Stimulated activated naive CD8-positive, alpha-beta T cell treated with anti-CD3 and anti-CD28 coated beads, Interleukin-15, Interleukin-2, amounts not matched to agents 100 U/mL and 50 U/mL, for 24 hours (primary cell): ENCODE results near the gene URB2.
"Not testable (repeated sequence)": the region's sequence is repeated elsewhere in the genome, so short reads cannot be mapped to it uniquely, and the experiment has no call there.

Source experiments
- ATAC-seq: fragments of 150-1000 bp; cut with Tn5 transposase; one replicate; pipeline ENCODE4 v1.10.0; 2021
- DNase-seq: peaks from one replicate; pipeline ENCODE4 v3.0.0; 2021

The URB2 gene

DNA sequence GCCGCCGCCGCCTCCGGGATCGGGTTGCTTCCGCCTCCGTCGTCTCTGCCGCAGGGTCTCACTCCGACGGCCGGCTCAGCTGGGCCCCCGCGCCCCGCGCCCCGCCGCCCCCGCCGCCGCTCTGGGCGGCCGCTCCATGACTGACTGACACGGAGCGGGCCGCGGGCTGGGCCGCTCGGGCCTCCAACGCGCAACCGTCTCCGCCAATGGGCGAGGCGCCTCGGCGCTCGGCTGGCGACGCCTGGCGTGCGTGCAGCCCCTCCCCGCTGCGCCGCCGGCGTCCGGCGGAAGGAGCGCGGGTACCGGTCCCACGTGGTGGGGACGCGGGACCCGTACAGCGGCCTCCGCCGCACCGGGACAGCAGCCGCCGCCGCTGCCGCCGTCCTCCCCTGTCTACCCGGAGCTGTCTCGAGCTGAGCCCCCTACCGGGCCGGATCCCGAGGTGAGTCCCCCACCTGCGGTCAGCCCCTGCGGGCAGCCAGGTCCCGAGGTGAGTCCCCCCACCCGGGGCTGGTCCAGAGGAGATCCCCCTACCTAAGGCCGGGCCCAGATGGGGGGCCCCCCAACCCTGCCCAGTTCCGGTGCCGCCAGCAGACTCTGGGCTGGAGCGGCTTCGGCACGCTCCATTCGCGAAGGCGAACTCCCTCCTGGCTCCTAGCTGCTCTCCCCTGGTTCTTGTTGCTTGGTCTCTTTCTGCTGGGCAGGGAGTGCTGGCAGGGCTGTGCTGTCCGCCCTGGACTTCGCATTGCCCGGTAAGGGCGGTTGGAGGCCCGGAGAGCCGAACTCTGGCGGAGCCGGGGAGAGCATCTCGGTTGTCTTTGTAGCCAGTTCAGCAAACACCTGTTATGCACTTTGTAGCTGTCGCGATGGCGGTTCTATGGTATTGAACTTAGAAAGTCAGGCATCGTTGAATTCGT, at the start of gene URB2, which contains the start of gene TAF5L:
Gene URB2 (plus strand): TSS at position 333 of the 917 bp plus-strand sequence. CDS start 1,387 bp downstream, outside the sequence.
Gene TAF5L (minus strand): TSS at position 208 of the 917 bp plus-strand sequence. CDS start 11,640 bp downstream, outside the sequence.
- DNase-seq: peak; percentile 89
- peak; percentile 95 for ATAC-seq

DNA sequence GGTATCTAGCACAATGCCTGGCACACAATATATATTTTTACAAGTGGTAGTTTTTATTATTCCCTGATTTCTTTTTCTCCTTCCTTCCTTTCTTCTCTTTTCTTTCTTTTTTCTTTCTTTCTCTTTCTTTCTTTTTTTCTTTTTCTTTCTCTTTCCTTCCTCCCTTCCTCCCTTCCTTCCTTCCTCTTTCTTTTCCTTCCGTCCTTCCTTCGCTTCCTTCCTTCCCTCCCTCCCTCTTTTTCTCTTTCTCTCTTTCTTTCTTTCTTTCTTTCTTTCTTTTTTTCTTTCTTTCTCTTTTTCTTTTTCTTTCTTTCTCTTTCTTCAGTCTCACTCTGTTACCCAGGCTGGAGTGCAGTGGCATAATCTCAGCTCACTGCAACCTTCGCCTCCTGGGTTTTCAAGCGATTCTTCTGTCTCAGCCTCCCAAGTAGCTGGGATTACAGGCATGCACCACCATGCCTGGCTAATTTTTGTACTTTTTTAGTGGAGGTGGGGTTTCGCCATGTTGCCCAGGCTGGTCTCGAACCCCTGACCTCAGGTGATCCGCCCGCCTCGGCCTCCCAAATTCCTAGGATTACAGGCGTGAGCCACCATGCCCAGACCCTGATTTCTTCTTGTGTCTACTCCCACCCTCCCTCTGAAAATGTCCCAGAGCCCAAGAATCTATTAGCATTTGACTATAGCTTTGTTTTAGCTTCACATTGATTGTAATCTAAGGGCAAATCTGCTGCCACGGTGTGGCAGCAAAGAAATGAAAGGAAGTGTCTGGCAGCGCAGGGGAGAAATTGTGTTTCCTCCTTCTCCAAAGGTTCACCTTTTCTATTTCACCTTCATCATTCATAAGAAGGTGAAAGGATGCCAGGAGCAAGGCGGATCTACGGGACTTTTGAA, 47.6 kb upstream of the URB2 start:
- DNase-seq: no peak
- no peak for ATAC-seq

- DNase-seq (no peak), ATAC-seq (no peak)
Measured at GRCh38 chr1:229579059-229579673, 46.9 kb upstream of the URB2 start.

GRCh38 chr1:229581485-229581884, 44.6 kb upstream of the URB2 start:
- no peak for ATAC-seq
- DNase-seq: no peak

GRCh38 chr1:229582011-229582694, 43.9 kb upstream of the URB2 start:
- DNase-seq (no peak), ATAC-seq (no peak)

GRCh38 chr1:229582715-229583114, 43.3 kb upstream of the URB2 start:
- ATAC-seq (no peak), DNase-seq (no peak)

DNA sequence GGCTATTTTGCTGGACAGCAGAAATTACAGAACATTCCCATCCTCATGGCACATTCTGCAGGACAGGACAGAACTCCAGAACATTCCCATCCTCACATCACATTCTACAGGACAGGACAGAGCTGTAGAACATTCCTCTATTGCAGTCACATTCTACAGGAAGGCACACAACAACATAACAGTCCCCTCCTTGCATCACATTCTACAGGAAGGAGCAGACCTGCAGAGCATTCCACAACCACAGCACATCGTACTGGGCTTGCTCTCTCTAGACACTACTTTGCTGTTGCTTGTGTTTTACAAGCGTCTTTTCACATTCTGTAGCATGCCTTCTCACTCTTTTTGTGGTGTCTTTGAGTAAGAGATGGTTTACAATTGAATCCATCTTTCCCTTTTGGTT, 40.7 kb upstream of the URB2 start:
- ATAC-seq (no peak), DNase-seq (no peak)

- ATAC-seq: no peak
- DNase-seq: no peak
Measured at GRCh38 chr1:229590119-229590518, 35.9 kb upstream of the URB2 start.

GRCh38 chr1:229593800-229594199, 32.2 kb upstream of the URB2 start:
- DNase-seq (no peak), ATAC-seq (no peak)

DNA sequence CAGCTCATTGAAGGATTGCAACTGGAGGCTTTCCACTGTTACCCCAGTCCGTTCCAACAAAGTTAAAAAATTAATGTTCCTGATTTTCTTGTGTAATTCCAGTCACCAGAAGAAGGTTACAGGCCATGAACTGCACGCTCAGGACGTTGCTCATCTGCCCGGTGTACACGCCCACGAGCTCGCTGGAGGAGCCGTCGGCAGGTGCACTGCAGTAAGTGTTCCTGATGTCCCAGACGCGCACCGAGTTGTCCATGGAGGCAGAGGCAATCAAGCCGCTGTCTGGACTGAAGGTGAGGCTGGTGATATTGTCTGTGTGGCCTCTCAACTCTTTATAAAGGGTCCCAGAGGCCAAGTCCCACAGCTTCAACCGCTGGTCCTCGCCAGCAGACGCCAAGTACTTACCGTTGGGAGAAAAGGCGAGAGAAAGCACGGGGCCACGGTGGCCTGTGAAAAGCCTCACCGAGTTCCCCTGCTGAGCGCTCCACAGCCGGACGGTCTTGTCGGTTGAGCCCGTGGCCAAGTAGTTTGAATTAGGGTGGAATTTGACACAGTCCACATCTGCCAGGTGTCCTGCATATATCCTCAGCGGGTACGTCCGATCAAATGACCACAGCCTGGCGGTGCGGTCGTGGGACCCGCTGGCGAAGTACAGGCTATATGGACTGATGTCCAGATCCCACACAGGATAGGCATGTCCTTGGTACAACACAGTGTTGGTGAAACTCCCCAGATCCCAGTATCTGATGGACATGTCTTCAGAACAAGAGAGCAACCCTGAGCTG, 31.6 kb upstream of the URB2 start:
- DNase-seq: no peak
- no peak for ATAC-seq

DNA sequence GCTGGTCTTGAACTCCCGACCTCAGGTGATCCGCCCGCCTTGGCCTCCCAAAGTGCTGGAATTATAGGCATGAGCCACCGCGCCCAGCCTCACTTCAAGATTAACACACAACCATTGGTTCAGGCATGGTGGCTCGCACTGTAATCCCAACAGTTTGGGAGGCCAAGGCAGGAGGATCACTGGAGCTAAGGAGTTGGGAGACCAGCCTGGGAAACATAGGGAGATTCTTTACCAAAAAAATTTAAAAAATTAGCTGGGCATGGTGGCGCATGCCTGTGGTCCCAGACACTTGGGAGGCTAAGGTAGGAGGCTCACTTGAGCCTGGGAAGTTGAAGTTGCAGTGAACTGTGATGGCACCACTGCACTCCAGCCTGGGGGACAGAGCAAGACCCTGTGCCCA, 30.2 kb upstream of the URB2 start:
- not testable (repeated sequence) for DNase-seq, ATAC-seq

DNA sequence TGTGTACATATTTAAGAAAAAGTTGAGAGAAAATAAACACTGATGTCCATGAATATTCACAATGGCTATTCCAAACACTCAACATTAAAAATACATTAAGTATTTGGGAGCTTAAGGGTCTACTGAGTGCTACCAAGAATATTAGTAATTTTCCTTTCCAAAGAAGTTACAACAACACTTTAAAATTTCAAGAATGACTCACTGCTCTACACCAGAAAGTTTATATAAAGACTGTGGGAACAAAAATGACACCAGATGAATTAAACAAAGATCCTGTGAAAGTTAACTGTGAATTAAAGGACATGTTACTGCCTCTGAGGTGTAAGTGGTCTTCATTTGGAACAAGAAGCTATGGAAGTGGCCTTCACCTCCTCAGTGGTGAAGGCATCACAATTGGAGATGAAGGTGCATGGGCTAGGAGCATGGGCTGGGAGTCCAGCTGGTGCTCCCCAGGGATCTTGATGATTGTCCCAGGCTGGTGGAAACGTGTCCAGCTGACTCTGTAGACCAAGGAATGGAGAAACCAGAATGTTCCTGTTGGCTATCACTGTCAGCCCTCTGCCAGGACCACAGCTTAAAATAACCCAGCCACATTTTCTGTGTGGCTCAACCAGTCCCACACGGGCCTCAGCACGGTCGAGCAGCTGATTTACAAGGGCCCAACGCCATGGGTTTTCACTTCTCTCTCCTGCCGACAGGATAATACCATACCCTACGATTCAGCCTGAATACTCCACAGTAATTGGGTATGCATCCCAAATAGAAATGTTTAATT, 28.9 kb upstream of the URB2 start:
- no peak for DNase-seq
- ATAC-seq: no peak

- DNase-seq: no peak
Measured at GRCh38 chr1:229597877-229598276, 28.2 kb upstream of the URB2 start.

DNA sequence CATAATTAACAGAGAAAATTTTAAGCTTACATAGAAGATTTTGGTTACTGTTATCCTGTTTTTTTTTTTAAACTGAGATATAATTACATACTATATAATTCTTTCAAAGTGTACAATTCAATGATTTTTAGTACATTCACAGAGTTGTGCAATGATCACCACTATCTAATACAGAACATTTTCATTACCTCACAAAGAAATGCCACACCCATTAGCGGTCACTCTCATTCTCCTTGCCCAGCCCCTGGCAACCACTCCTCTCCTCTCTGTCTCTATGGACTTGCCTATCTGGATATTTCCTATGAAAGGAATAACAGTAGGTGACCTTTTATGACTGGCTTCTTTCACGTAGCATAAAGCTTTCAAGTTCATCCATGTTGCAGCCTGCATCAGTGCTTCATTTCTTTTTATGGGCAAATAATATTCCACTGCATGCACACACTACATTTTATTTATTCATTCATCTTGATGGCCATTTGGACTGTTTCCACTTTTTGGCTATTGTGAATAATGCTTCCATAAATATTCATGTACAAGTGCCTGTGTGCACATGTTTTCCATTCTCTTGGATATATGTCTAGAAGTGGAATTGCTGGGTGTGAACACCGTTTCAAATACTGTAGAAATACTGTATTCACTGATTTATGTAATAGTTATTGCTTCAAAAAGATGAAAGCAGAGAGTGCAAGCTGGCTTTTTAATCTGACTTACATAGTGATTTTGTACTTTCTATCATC, 26.7 kb upstream of the URB2 start:
- ATAC-seq: no peak

More at GRCh38 chr1:229597877-229598276, 28.2 kb upstream of the URB2 start:
- no peak for ATAC-seq

GRCh38 chr1:229600229-229600628, 25.8 kb upstream of the URB2 start:
- no peak for DNase-seq
- ATAC-seq: no peak

More for the DNA sequence above, 26.7 kb upstream of the URB2 start:
- no peak for DNase-seq

DNA sequence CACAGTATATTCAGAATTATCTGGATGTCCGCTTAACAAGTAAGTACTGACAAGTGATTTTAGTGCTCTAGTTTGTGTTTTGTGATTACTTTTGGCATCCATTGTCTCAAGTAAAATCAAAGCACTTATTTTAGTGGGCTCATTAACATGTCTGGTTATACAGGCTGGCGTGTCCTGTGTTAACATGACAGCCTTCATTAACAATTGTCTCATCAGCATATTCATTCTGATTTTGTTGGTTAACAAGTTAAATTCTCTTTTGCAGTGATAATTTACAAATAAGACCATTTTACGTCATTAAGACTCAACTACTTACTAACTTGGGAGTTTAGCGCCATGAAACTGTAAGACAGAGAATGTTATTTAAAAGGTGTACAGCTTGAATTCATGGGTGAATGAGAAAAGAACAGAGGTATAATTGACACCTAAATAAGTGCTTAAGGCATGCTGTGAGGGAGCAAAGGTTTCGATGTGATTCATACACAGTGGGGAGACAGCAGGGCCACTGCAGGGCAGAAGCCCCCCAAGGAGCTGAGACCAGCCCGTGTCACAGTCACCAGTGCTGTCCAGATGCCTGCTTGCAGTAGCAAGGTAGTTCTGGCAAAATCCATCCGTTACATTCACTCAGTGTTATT, 22.6 kb upstream of the URB2 start:
- DNase-seq (no peak), ATAC-seq (no peak)

DNA sequence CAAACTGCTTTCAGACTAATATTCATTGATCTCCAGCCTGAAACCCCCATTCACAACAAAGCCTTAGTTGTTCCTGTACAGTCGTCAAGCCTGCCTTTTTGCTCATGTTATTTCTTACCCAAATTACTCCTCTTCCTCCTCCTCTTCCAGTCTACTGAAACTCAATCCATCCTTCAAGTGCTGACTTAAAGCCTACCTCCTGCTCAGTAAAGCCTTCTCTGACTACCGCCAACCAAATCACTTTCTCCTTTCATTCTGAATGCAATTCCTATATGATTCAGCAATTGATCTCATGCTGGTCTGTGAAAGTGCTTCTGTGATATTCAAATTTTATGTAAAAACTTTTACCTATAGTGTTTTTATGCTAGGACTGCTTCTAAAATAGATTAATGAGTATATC, 18.7 kb upstream of the URB2 start:
- no peak for DNase-seq
- no peak for ATAC-seq

DNA sequence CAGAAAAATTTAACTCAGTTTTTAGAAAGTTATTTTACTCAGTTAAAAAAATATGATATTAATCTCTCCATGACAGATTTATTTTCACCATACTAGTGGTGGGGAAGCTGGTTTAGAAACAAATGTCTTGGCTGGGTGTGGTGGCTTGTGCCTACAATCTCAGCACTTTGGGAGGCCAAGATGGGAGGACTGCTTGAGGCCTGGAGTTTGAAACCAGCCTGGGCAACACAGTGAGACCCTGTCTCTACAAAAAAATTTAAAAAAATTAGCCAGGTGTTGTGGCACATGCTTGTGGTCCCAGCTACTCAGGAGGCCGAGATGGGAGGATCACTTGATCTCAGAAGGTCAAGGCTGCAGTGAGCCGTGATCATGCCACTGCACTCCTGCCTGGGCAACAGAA, 17.5 kb upstream of the URB2 start:
- DNase-seq: no peak
- ATAC-seq: no peak

GRCh38 chr1:229613938-229614337, 12.1 kb upstream of the URB2 start:
- no peak for ATAC-seq
- no peak for DNase-seq
